ENCODE data around the gene DDX24.
A peak's percentile ranks its signal among the peaks of the same experiment; 100 is the strongest.

Gene DDX24

GRCh38 chr14:94029265-94029664, 51.7 kb downstream of the DDX24 start:
- no peak for DNase-seq

DNA sequence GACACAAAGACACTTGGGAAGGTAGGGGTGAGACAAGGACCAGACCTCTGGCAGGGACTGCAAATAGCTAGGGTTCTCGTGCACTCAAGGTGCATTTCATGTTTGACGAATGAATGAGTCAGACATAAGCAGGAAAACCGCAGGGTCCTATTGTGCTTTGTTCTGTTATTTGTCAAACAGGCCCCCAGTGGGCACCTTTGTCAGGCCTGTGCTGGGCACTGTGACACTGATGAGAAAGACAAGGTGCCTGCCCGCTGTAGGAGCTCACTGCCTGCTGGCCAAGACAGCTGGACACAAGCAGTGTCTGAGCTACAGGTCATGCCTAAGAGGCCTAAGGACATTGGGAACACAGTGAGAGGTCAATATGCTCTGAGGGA, 52.6 kb downstream of the DDX24 start:
- DNase-seq = no peak

DNA sequence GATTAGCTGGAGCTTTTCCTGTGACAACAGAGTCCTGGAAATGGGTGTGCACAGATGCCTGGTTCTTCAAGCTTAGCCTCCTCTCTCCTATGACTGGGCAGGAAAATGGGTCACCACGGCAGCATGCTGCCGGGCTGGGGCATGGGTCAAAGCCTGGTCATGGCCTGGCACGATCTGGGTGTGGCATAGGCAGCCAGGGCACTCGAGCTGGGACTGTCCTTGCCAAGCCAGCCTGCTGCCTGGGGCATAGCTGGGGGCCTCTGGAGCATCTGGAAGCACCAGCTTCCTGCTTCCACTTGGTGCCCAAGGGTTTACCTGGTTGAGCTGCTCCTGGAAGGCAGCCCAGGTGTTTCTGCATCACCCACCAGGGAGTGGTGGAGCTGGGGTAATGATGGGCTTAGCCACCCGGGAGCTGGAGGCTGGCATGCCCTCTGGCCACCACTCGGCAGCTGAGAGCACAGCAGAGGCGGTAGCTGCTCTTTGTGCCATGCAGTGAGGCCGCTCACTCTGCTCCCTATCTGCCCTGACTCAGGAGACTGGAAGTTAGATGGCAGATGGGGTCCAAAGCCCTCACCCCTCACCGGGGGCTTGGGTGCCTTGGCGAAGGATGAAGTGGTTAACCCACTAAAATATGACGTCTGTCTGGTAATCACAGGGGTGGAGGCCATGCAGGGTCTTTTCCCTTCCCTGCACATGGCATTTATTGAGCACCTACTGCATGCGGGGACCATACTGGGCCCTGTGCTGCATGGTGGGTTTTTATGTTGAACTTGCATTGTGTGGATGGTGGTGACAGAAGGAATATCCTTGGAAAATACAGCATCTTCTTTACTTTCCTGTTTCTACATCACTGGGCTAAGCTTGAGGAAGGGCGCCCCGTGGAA, 53.2 kb downstream of the DDX24 start:
- DNase-seq = no peak

DNA sequence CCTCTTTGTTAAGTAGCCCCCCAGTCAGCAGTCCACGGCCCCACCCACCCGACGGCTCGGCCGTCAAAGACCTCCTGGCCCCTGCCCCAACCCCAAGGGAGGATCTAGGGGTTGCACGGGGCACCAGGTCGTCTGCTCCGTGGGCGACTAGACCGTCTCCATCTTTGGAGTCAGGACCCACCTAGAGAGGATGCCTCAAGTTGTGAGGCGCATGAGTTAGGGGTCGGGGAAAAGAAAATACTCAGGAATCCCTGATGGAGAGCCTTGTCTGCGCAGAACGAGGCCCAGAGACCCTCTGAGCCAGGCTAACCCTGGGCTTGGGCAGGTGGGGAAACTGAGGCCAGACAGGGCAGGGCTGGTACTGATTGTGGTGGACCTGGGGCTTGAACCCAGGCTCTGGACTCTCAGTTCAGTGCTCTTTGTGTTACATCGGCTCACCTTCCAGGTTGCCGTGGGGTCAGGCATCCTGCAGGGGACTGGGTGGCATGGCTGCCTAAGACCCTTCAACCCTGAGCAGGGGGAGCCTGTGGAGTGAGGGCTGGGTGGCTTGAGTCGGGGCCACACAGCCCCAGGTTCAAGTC, 54.0 kb downstream of the DDX24 start:
- DNase-seq = no peak

DNA sequence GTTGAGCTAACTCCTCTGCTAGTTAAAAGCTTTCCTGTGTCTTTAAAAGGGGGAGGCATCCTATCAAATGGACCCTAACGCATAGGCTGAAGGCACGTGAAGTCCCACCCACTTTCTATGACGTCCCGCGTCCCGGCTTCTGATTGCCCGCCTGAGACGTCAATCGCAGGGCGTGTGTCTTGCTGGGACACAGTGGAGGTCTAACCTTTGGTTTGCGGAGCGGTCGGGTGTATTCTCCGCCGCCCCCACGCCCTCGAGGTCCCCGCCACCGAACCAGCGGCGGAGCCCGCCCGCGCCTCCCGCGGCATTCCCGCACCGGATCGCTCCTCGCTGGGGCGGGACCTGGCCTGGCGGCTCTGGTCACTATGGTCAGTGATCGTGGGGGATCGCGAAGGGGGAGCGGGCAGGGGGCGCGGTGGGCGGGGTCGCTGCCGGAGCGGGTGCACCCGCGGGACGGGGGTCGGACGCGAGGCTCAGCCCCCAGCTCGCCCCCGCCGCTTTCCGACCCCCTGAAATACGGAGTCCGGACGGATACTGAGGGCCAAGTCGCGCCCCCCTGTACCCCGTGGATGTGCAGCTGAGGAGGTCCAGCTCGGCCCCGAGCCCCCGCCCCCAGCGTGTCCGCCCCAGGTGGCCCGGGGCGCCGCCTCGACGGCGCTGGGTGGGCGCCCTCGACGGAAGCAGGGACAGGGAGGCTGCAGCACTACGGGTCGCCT, 54.7 kb downstream of the DDX24 start, which contains the start of gene OTUB2:
Gene OTUB2, plus strand, starts transcription at position 168 of the 716 bp plus-strand sequence. Its CDS starts 198 bp downstream, at position 366.
- DNase-seq = peak; percentile 92

GRCh38 chr14:94025720-94026119, 55.3 kb downstream of the DDX24 start:
- no peak for DNase-seq

- DNase-seq = no peak
These were observed 56.5 kb downstream of the DDX24 start for GRCh38 chr14:94024549-94024948.

DNA sequence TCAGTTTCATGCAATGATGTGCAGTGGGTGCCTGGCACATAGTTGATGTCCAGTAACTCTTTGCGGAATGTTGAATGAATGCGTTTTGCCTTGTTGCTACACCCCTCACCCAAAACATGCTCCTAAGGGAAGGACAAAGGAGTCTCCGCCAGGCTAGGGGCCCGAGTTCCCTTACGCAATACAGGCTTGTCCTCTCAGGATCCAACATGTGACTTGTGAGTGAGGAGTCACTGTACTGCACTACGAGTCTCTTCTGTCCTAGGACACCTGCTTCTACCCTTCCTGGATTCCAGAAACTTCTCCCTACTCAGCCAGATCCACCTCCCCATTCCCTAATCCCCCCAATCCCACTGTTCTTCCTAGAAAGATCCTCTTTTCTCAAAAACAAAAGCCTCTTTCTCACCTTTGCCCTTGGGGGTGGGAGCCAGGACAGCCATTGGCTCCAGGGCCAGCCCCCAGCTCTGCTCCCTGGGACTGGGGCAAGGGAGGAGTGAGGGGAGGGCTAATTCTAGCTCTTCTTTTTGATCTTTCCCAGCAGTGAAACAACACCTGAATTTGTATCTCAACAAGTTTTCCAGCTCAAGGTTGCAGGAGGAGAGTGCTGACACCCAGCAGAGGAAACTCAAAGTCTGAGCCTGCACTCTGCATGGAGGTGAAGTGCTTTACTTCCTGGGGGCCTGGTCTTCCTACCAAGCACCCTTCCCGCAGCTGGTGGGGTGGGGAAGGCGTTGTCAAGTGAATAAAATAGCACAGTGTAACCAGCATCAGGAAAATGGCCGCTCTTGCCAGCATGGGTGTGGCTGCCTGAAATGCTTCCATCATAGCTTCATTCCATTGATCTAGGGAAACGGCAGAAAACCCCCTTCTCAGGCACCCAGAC, 58.2 kb downstream of the DDX24 start:
- DNase-seq = no peak

DNA sequence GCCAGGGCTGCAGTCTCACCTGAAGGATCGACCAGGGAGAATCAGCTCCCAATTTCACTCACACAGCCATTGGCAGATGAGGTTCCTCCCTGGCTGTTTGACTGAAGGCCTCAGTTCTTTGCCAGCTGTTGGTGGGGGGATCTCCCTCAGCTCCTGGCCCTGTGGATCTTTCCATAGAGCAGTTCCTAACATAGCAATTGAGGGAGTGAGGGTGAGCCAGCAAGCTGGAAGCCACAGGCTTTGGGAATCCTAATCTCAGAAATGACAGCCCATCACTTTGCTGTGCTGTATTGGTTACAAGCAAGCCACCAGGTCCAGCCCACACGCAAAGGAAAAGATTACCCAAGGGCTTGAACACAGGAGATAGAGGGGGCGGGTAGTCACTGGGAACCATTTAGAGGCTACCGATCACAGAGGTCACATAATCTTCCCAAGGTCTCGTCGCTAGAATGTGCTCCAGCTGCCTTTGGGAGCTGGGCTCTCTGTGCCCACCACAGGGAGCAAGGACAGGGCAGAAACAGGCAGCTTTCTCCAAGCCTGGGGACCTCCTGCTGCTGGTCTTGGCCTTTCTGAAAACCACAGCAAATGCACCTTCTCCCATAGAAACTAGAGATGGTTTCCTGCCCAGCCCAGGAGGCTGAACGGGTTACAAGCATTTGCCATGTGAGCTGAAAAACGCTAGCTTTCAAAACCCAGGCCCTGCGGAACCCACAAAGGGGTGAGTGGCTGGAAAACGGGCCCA, 59.4 kb downstream of the DDX24 start:
- no peak for DNase-seq

GRCh38 chr14:94021001-94021400, 60.0 kb downstream of the DDX24 start:
- no peak for DNase-seq

GRCh38 chr14:94020267-94020666, 60.7 kb downstream of the DDX24 start:
- DNase-seq = no peak

GRCh38 chr14:94019329-94019728, 61.7 kb downstream of the DDX24 start:
- no peak for DNase-seq

DNA sequence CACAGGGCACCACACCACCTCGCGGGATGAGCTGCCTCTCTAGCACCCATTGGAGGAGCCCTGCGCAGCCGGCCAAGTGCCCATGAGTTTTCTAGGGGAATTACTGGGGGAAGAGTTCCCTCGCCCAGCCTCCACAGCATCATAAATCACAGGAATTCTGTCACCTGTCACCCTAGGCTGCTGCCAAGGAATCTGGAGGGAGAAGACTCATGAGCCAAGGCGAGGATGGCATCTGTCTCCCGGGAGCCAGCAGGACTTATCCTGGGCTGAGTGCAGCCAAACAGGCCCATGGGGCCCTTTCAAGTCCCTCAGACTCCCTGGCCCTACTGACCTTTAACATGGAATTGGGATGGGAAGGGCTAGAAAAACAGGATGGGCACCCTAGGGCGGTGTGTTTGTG, 62.7 kb downstream of the DDX24 start:
- DNase-seq = no peak

DNA sequence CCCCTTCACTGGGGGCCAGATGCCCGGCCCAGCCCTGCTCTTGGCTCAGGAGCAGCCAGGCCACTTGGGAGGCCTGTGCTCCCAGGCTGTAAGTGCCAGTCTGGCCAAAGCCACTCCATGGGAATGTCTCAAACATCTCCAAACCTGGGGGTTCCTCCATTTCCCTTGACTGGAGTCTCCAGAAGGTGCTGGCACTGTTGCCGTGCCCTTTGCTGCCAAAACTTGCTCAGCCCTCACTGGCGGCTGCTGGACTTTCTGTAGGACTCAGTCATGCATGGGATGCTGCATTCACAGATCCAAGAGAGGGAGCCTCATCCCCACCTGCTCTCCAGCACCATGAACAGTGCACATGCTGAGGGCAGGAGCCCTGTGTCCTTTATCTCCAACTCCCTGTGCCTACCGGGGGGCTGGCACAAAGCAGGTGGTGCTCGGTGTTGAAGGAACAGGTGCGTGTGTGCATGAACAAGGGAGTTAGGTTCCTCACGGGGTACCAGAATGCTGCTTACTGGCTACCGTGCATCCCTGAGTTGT, 64.5 kb downstream of the DDX24 start:
- no peak for DNase-seq

- DNase-seq = no peak
These were observed 65.8 kb downstream of the DDX24 start for GRCh38 chr14:94015223-94015622.

- DNase-seq = no peak
These were observed 66.6 kb downstream of the DDX24 start for GRCh38 chr14:94014382-94014781.

GRCh38 chr14:94011795-94012194, 69.2 kb downstream of the DDX24 start:
- DNase-seq = no peak

DNA sequence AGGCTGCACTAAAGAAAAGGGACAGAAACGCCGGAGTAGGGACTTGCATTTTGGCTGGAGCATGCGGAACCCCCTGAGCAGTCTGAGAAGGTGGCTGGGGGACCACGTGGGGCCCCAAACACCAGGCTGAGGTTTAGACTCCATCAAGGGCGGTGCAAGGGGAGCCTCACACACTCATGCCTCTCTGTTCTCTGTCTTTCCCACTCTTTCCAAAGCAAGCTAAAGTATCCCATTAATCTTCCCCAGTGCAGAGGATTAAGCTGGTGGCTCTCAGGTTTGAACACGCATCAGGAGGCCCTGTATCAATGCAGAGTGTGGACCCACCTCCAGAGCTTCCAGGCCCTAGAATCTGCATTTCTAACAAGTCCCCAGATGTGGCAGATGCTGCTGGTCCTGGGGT, 70.4 kb downstream of the DDX24 start:
- DNase-seq = no peak

DNA sequence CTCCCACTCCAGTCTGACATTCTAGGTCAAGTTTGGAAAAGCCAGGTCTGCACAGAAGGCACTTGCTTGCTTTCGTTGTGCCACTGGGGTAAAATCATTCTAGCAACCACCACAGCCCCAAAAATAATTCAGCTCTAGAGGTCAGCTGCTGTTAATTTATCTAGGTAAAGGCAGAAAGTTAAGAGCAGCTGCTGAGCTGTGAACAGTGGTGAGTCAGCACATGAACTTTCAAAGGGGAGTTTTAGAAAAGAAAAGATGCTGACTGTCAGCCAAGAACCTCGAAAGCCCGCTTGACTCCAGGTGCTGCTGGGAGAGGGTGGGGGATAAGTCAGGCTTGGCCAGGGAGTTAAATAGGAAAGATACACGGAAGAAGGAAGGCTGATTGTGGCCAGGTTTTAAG, 71.2 kb downstream of the DDX24 start:
- DNase-seq = no peak

DNA sequence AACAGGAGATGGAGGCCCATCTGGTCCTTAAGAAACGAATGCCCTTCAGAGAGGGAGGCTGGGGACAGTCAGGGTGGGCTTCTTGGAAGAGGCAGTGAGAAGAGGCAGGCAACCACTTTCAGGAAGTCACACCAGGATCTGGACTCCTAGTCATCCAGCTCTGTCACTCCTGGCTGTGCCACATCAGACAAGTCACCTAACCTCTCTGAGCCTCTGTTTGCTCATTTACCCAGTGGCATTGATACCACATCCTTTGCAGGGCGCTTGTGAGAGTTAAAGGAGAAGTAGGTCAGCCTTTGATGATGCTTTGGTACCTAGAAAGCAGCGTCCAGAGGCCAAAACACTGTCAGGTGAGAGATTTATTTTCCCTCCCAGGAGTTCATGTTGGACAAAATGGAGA, 72.8 kb downstream of the DDX24 start:
- no peak for DNase-seq

- DNase-seq = no peak
These were observed 75.5 kb downstream of the DDX24 start for GRCh38 chr14:94005324-94006073.
